ENCODE measurements around the gene CYTH2. TPM values are rescaled to one million over a fixed set of nuclear protein-coding genes. Genes with fewer than 3 reads are reported as not detected.

Gene CYTH2
- total and polyA plus RNA-seq, 9 of the 15 experiments (the other 6 are each of a cell fraction or from before 2014, with no cell fraction given): 1.8 to 45.2 (median 23.8) TPM

DNA sequence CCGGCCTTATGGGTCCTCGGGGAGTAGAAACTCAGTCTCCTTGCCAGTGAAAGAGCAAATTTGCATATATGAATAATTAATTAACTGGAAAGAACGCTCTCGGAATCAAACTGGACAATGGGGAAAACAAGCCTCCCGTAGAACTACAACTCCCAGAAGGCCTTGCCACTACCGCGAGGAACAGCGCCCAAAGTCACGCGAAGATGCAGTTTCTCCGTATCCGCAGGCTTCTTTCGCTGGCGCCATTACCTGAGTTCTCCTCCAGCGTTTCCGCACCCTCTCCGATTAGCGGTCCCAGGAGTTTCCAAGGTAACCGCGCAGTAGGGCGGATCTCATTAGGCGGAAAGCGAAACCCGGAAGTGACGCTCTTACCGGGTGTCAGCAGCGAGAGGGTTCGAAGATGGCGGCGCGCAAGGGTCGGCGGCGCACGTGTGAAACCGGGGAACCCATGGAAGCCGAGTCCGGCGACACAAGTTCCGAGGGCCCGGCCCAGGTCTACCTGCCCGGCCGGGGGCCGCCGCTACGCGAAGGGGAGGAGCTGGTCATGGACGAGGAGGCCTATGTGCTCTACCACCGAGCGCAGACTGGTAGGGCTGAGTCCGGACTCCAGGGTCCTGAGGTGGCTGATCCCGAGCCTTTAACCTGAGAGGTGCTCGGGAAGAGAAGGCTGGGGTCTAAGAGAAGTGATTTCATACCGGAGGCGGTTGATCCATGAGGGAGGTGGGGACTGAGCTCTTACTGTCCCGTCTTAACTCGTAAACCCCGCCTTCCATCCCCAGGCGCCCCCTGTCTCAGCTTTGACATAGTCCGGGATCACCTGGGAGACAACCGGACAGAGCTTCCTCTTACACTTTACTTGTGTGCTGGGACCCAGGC, 23.3 kb upstream of the CYTH2 start, which contains the start of gene GRWD1 (continued):
- peak; percentile 98 for TF ChIP-seq CREM (IDR thresholded peaks at IDR 0.05; ENCODE audit: low read depth)
- TF ChIP-seq SIN3B (IDR thresholded peaks at IDR 0.05; ENCODE audit: low read depth): peak; percentile 97
- TF ChIP-seq L3MBTL2 (IDR thresholded peaks at IDR 0.05): peak; percentile 86
- peak; percentile 62 for TF ChIP-seq LCOR (CRISPR knock-in tag; IDR thresholded peaks at IDR 0.05)
- TF ChIP-seq, protein P1, sequence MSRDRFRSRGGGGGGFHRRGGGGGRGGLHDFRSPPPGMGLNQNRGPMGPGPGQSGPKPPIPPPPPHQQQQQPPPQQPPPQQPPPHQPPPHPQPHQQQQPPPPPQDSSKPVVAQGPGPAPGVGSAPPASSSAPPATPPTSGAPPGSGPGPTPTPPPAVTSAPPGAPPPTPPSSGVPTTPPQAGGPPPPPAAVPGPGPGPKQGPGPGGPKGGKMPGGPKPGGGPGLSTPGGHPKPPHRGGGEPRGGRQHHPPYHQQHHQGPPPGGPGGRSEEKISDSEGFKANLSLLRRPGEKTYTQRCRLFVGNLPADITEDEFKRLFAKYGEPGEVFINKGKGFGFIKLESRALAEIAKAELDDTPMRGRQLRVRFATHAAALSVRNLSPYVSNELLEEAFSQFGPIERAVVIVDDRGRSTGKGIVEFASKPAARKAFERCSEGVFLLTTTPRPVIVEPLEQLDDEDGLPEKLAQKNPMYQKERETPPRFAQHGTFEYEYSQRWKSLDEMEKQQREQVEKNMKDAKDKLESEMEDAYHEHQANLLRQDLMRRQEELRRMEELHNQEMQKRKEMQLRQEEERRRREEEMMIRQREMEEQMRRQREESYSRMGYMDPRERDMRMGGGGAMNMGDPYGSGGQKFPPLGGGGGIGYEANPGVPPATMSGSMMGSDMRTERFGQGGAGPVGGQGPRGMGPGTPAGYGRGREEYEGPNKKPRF (IDR thresholded peaks at IDR 0.05; ENCODE audit: low read depth, low read length): no peak
- TF ChIP-seq CBX5 (IDR thresholded peaks at IDR 0.05; ENCODE audit: borderline replicate concordance, low read depth): no peak
- TF ChIP-seq NFRKB (IDR thresholded peaks at IDR 0.05; ENCODE audit: low read depth): peak; percentile 77
- no peak for TF ChIP-seq STAG1 (CRISPR knock-in tag; IDR thresholded peaks at IDR 0.05; ENCODE audit: borderline replicate concordance)
- TF ChIP-seq ZZZ3 (IDR thresholded peaks at IDR 0.05): no peak
- peak; percentile 33; the same call in 1 of the 2 replicates for TF ChIP-seq SMC3 (conservative IDR thresholded peaks at IDR 0.05; ENCODE audit: insufficient read depth, low read depth, low read length)
- TF ChIP-seq CREB1 (IDR thresholded peaks at IDR 0.05): peak; percentile 91
- peak; percentile 92 for TF ChIP-seq CREB1 (CRISPR knock-in tag; IDR thresholded peaks at IDR 0.05)
- peak; percentile 96 for TF ChIP-seq PHF8 (IDR thresholded peaks at IDR 0.05; ENCODE audit: borderline replicate concordance, low read length)
- TF ChIP-seq, protein P2, sequence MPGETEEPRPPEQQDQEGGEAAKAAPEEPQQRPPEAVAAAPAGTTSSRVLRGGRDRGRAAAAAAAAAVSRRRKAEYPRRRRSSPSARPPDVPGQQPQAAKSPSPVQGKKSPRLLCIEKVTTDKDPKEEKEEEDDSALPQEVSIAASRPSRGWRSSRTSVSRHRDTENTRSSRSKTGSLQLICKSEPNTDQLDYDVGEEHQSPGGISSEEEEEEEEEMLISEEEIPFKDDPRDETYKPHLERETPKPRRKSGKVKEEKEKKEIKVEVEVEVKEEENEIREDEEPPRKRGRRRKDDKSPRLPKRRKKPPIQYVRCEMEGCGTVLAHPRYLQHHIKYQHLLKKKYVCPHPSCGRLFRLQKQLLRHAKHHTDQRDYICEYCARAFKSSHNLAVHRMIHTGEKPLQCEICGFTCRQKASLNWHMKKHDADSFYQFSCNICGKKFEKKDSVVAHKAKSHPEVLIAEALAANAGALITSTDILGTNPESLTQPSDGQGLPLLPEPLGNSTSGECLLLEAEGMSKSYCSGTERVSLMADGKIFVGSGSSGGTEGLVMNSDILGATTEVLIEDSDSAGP (CRISPR knock-in tag; IDR thresholded peaks at IDR 0.05): no peak
- TF ChIP-seq, protein P3, sequence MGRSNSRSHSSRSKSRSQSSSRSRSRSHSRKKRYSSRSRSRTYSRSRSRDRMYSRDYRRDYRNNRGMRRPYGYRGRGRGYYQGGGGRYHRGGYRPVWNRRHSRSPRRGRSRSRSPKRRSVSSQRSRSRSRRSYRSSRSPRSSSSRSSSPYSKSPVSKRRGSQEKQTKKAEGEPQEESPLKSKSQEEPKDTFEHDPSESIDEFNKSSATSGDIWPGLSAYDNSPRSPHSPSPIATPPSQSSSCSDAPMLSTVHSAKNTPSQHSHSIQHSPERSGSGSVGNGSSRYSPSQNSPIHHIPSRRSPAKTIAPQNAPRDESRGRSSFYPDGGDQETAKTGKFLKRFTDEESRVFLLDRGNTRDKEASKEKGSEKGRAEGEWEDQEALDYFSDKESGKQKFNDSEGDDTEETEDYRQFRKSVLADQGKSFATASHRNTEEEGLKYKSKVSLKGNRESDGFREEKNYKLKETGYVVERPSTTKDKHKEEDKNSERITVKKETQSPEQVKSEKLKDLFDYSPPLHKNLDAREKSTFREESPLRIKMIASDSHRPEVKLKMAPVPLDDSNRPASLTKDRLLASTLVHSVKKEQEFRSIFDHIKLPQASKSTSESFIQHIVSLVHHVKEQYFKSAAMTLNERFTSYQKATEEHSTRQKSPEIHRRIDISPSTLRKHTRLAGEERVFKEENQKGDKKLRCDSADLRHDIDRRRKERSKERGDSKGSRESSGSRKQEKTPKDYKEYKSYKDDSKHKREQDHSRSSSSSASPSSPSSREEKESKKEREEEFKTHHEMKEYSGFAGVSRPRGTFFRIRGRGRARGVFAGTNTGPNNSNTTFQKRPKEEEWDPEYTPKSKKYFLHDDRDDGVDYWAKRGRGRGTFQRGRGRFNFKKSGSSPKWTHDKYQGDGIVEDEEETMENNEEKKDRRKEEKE (IDR thresholded peaks at IDR 0.05; ENCODE audit: borderline replicate concordance in 1 of 2, control insufficient read depth in 1 of 2, low read depth in 2 of 2, low read length in 1 of 2): no peak
- TF ChIP-seq, protein P4, sequence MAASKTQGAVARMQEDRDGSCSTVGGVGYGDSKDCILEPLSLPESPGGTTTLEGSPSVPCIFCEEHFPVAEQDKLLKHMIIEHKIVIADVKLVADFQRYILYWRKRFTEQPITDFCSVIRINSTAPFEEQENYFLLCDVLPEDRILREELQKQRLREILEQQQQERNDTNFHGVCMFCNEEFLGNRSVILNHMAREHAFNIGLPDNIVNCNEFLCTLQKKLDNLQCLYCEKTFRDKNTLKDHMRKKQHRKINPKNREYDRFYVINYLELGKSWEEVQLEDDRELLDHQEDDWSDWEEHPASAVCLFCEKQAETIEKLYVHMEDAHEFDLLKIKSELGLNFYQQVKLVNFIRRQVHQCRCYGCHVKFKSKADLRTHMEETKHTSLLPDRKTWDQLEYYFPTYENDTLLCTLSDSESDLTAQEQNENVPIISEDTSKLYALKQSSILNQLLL (CRISPR knock-in tag; IDR thresholded peaks at IDR 0.05; ENCODE audit: borderline replicate concordance): no peak
- TF ChIP-seq SIN3A (IDR thresholded peaks at IDR 0.05; ENCODE audit: borderline replicate concordance in 2 of 2, control insufficient read depth in 1 of 2, low read depth in 2 of 2, low read length in 2 of 2): peak; percentile 98 to 99

Data from K562 (cell line).